Subcutaneous abdominal adipose tissue (tissue), 5 donors: ENCODE measurements around the gene SPATS2.
"Not testable (repeated sequence)": the region's sequence is repeated elsewhere in the genome, so short reads cannot be mapped to it uniquely, and the experiment has no call there.

Source experiments
- H3K27ac ChIP-seq: one replicate; pipeline ENCODE4 v1.7.0; 2013; ENCODE audit warnings: low read depth, mild to moderate bottlenecking, inconsistent platforms, low read length, moderate library complexity
- H3K27me3 ChIP-seq, 5 donors: one replicate each; pipeline ENCODE4 v1.7.0; 2013; ENCODE audit warnings: low read length in 5 of 5, inconsistent platforms in 1 of 5; ENCODE audit not compliant: control insufficient read depth in 5 of 5, insufficient read depth in 4 of 5
- H3K36me3 ChIP-seq, 5 donors: one replicate each; pipeline ENCODE4 v1.7.0; 2013; ENCODE audit warnings: low read length in 5 of 5; ENCODE audit not compliant: control insufficient read depth in 5 of 5, insufficient read depth in 5 of 5
- H3K4me1 ChIP-seq, 5 donors: one replicate each; pipeline ENCODE4 v1.7.0; 2013; ENCODE audit warnings: low read length in 5 of 5, mild to moderate bottlenecking in 3 of 5, moderate library complexity in 1 of 5; ENCODE audit not compliant: control insufficient read depth in 5 of 5, insufficient read depth in 5 of 5
- H3K4me3 ChIP-seq, 5 donors: one replicate each; pipeline ENCODE4 v1.7.0; 2013; ENCODE audit warnings: low read length in 5 of 5, low read depth in 1 of 5
- H3K9ac ChIP-seq, 5 donors: one replicate each; pipeline ENCODE4 v1.7.0; 2013; ENCODE audit warnings: low read length in 5 of 5, mild to moderate bottlenecking in 4 of 5, moderate library complexity in 3 of 5
- H3K9me3 ChIP-seq, 5 donors: one replicate each; pipeline ENCODE4 v1.7.0; 2013; ENCODE audit warnings: low read length in 5 of 5; ENCODE audit not compliant: control insufficient read depth in 5 of 5
- donor health status: healthy.
- donor health status: healthy.
- donor health status: healthy.
- donor health status: healthy.
- donor health status: healthy.

The SPATS2 gene

GRCh38 chr12:49368240-49368600 is 958 bp downstream of the SPATS2 start:
- Histone ChIP-seq H3K9me3 (no peaks in the 10 kb centered on the region), H3K36me3 (no peaks in the 10 kb centered on the region), H3K4me3 (peak overlapping the region; percentile 77 to 90 (median 83)), H3K9ac (peak overlapping the region; percentile 1 to 84 (median 67)), H3K27me3 (no peaks in the 10 kb centered on the region), H3K27ac (peak overlapping the region; percentile 90), H3K4me1 (peaks cover 4 to 32% (median 29%) of the 10 kb centered on the region in 5 donors)

- Histone ChIP-seq H3K4me1 (peaks cover 4 to 32% (median 29%) of the 10 kb centered on the region in 5 donors), H3K9ac (peak overlapping the region in 2 of 5 donors; percentile 13 to 14), H3K4me3 (peak overlapping the region in 1 of 5 donors; percentile 36), H3K36me3 (no peaks in the 10 kb centered on the region), H3K9me3 (no peaks in the 10 kb centered on the region), H3K27ac (peak overlapping the region; percentile 37), H3K27me3 (no peaks in the 10 kb centered on the region)
Observed at GRCh38 chr12:49369411-49370145, 2.3 kb downstream of the SPATS2 start.

GRCh38 chr12:49370539-49370938 is 3.3 kb downstream of the SPATS2 start:
- no peak overlapping the region for H3K4me3 ChIP-seq
- no peaks in the 10 kb centered on the region for H3K27me3 ChIP-seq
- peaks cover 4 to 31% (median 28%) of the 10 kb centered on the region in 5 donors for H3K4me1 ChIP-seq
- no peak overlapping the region for H3K9ac ChIP-seq
- H3K9me3 ChIP-seq: no peaks in the 10 kb centered on the region
- no peaks in the 10 kb centered on the region for H3K36me3 ChIP-seq
- H3K27ac ChIP-seq: no peak overlapping the region

- no peak overlapping the region for H3K4me3 ChIP-seq
- H3K4me1 ChIP-seq: peaks cover 0 to under 1% (median 0%) of the 10 kb centered on the region in 5 donors
- H3K9me3 ChIP-seq: no peaks in the 10 kb centered on the region
- no peaks in the 10 kb centered on the region for H3K27me3 ChIP-seq
- no peaks in the 10 kb centered on the region for H3K36me3 ChIP-seq
- no peak overlapping the region for H3K27ac ChIP-seq
- no peak overlapping the region for H3K9ac ChIP-seq
Observed at GRCh38 chr12:49375406-49375805, 8.1 kb downstream of the SPATS2 start.

- Histone ChIP-seq H3K9ac (no peak overlapping the region), H3K27me3 (no peaks in the 10 kb centered on the region), H3K4me1 (no peaks in the 10 kb centered on the region), H3K36me3 (no peaks in the 10 kb centered on the region), H3K27ac (no peak overlapping the region), H3K4me3 (no peak overlapping the region), H3K9me3 (no peaks in the 10 kb centered on the region)
Observed at GRCh38 chr12:49377386-49377785, 10.1 kb downstream of the SPATS2 start.

GRCh38 chr12:49380184-49380583 is 12.9 kb downstream of the SPATS2 start:
- not testable (repeated sequence) for H3K4me3 ChIP-seq, H3K4me1 ChIP-seq, H3K27ac ChIP-seq, H3K9ac ChIP-seq, H3K27me3 ChIP-seq, H3K36me3 ChIP-seq, H3K9me3 ChIP-seq

GRCh38 chr12:49388682-49389386 is 21.6 kb downstream of the SPATS2 start:
- Histone ChIP-seq H3K27ac (no peak overlapping the region), H3K4me3 (no peak overlapping the region), H3K27me3 (no peaks in the 10 kb centered on the region), H3K9me3 (no peaks in the 10 kb centered on the region), H3K9ac (no peak overlapping the region), H3K4me1 (no peaks in the 10 kb centered on the region), H3K36me3 (no peaks in the 10 kb centered on the region)

GRCh38 chr12:49389387-49389703 is 22.1 kb downstream of the SPATS2 start:
- Histone ChIP-seq H3K36me3 (no peaks in the 10 kb centered on the region), H3K27ac (no peak overlapping the region), H3K4me1 (no peaks in the 10 kb centered on the region), H3K9me3 (no peaks in the 10 kb centered on the region), H3K27me3 (no peaks in the 10 kb centered on the region), H3K9ac (no peak overlapping the region), H3K4me3 (no peak overlapping the region)

GRCh38 chr12:49397000-49397399 is 29.7 kb downstream of the SPATS2 start:
- Histone ChIP-seq H3K9me3 (no peaks in the 10 kb centered on the region), H3K4me3 (no peak overlapping the region), H3K9ac (no peak overlapping the region), H3K36me3 (no peaks in the 10 kb centered on the region), H3K4me1 (no peaks in the 10 kb centered on the region), H3K27me3 (no peaks in the 10 kb centered on the region), H3K27ac (no peak overlapping the region)

- Histone ChIP-seq H3K4me3 (no peak overlapping the region), H3K4me1 (no peaks in the 10 kb centered on the region), H3K9ac (no peak overlapping the region), H3K27me3 (no peaks in the 10 kb centered on the region), H3K9me3 (no peaks in the 10 kb centered on the region), H3K36me3 (no peaks in the 10 kb centered on the region), H3K27ac (no peak overlapping the region)
Observed at GRCh38 chr12:49400304-49400703, 33.0 kb downstream of the SPATS2 start.
